ENCODE data around the gene GAREM1. TPM values are rescaled to one million over a fixed set of nuclear protein-coding genes. Genes with fewer than 3 reads are reported as not detected.

Gene GAREM1
- total and polyA plus RNA-seq, 7 donors = 2.3 to 10.3 (median 7.2) TPM

DNA sequence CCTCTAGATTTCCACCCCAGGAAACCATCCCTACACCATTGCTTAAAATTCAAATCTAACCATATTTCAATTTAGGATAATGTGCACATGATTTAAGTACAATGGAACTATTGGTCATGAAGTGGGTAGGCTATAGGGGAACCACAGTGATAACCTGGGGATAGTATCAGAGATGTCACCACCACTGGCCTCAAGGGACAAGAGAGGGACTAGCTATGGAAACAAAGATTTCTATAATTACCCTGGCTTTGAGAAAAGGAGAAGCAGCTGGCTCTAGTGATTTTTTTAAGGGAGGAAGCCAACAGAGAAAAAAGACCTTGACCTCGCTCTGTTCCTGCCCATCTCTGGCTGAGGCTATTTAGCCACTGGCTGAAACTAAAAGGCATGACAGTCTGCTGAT lies 148.9 kb downstream of the GAREM1 start:
- Histone ChIP-seq H3K9me3 (no peaks in the 10 kb centered on the region), H3K27me3 (ENCODE audit: insufficient read depth in 3 of 3, low read length in 2 of 3) (no peaks in the 10 kb centered on the region), H3K36me3 (ENCODE audit: insufficient read depth in 1 of 2, low read depth in 1 of 2) (no peaks in the 10 kb centered on the region), H3K4me1 (peaks cover 7% of the 10 kb centered on the region), H3K4me3 (no peak overlapping the region), H3K27ac (no peak overlapping the region)
- DNase-seq (no peak), ATAC-seq (no peak)
- intact Hi-C loops (cut with DNase I) = no loop called here
- WGBS, 3 donors = 73 to 81% (median 75%) methylated on average over 1 of the region's 1 CpG
- TF ChIP-seq, protein P1, sequence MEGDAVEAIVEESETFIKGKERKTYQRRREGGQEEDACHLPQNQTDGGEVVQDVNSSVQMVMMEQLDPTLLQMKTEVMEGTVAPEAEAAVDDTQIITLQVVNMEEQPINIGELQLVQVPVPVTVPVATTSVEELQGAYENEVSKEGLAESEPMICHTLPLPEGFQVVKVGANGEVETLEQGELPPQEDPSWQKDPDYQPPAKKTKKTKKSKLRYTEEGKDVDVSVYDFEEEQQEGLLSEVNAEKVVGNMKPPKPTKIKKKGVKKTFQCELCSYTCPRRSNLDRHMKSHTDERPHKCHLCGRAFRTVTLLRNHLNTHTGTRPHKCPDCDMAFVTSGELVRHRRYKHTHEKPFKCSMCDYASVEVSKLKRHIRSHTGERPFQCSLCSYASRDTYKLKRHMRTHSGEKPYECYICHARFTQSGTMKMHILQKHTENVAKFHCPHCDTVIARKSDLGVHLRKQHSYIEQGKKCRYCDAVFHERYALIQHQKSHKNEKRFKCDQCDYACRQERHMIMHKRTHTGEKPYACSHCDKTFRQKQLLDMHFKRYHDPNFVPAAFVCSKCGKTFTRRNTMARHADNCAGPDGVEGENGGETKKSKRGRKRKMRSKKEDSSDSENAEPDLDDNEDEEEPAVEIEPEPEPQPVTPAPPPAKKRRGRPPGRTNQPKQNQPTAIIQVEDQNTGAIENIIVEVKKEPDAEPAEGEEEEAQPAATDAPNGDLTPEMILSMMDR (IDR thresholded peaks at IDR 0.05) = no peak

DNA sequence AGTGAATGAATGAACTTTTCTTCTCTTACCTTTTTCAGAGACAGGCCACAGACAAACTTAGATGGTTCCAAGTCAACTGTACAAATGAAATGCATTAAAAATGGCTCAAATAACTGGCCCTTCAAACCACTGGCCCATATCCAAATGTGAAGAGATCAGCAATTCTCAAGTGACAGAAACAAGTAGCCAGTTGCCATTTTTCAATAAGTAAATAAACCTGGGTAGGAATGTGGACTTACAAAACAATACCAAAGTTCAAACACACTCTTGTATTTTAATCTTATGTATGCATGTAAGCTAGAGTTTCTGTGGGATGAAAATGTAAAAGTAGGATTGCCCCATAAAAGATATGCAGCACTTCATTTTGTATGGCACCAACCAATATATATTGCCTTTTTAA lies 151.6 kb downstream of the GAREM1 start:
- intact Hi-C loops (cut with DNase I) = loop anchor here in 1 of 2 donors (10.0 kb wide), 1 partner anchor 56 kb away; no protein-coding TSS in a partner anchor
- ATAC-seq (no peak), DNase-seq (no peak)
- H3K9me3 ChIP-seq = no peaks in the 10 kb centered on the region
- H3K36me3 ChIP-seq (ENCODE audit: insufficient read depth in 1 of 2, low read depth in 1 of 2) = no peaks in the 10 kb centered on the region
- no peak overlapping the region for H3K27ac ChIP-seq
- H3K4me1 ChIP-seq = peaks cover 7% of the 10 kb centered on the region
- H3K27me3 ChIP-seq (ENCODE audit: insufficient read depth in 3 of 3, low read length in 2 of 3) = no peaks in the 10 kb centered on the region
- no peak overlapping the region for H3K4me3 ChIP-seq
- TF ChIP-seq, protein P1 (IDR thresholded peaks at IDR 0.05) = no peak

DNA sequence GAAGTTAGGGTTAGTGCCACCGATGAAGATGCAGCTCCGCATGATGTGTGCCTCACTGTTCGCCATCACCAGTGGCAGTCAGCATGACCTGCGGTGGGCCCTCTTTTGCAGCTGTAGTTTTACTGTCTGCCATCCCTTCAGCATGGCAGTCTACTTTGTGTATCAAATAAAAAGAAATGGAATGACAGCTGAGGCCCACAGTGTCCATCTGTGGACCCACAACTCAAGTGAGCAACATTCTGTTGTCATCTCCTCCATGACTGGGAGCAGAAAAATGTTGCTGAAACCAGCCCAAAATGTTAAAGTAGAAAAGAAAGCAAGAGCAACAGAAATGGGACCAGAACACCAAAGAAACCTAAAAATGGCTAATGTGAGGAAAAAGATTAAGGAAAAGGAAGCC lies 152.1 kb downstream of the GAREM1 start:
- Histone ChIP-seq H3K27me3 (ENCODE audit: insufficient read depth in 3 of 3, low read length in 2 of 3) (no peaks in the 10 kb centered on the region), H3K4me1 (peaks cover 7% of the 10 kb centered on the region), H3K36me3 (ENCODE audit: insufficient read depth in 1 of 2, low read depth in 1 of 2) (no peaks in the 10 kb centered on the region), H3K27ac (no peak overlapping the region), H3K9me3 (no peaks in the 10 kb centered on the region), H3K4me3 (no peak overlapping the region)
- intact Hi-C loops (cut with DNase I) = loop anchor here in 1 of 2 donors (10.0 kb wide), 1 partner anchor 56 kb away; no protein-coding TSS in a partner anchor
- TF ChIP-seq, protein P1 (IDR thresholded peaks at IDR 0.05) = no peak
- DNase-seq (no peak), ATAC-seq (no peak)
- 73 to 91% (median 77%) methylated on average over 4 of the region's 4 CpGs for WGBS, 3 donors

- Histone ChIP-seq H3K4me1 (peaks cover 7% of the 10 kb centered on the region), H3K36me3 (ENCODE audit: insufficient read depth in 1 of 2, low read depth in 1 of 2) (no peaks in the 10 kb centered on the region), H3K27me3 (ENCODE audit: insufficient read depth in 3 of 3, low read length in 2 of 3) (no peaks in the 10 kb centered on the region), H3K4me3 (no peak overlapping the region), H3K27ac (peak overlapping the region; percentile 12), H3K9me3 (no peaks in the 10 kb centered on the region)
- DNase-seq (no peak), ATAC-seq (peak in 3 of 4 donors; percentile 27 to 52 (median 46))
- intact Hi-C loops (cut with DNase I) = loop anchor here in 1 of 2 donors (10.0 kb wide), 1 partner anchor 57 kb away; no protein-coding TSS in a partner anchor
- WGBS, 3 donors = 28 to 46% (median 31%) methylated on average over 4 of the region's 4 CpGs
- TF ChIP-seq, protein P1 (IDR thresholded peaks at IDR 0.05) = no peak
Observed at GRCh38 chr18:32317651-32318050, 153.0 kb downstream of the GAREM1 start.

DNA sequence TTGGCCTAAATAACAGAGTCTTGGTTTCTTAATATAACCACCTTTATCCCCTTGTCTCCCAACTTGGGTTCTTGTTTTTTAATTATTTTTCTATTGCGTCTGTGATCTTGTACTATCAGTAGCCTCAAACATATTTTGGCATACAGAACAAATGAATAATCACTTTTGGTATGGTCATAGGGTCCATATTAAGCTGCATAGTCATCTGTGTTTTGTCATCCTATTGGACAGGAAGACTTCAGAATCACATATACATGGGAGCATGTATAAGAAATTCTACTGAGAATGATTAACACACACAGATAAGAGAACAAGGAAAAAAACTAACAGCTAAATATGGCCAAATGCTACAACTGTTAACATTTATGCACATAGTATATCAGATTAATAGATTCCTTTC lies 154.8 kb downstream of the GAREM1 start:
- intact Hi-C loops (cut with DNase I) = loop anchor here in 1 of 2 donors (10.0 kb wide), 1 partner anchor 59 kb away; no protein-coding TSS in a partner anchor
- H3K27ac ChIP-seq = no peak overlapping the region
- no peaks in the 10 kb centered on the region for H3K36me3 ChIP-seq (ENCODE audit: insufficient read depth in 1 of 2, low read depth in 1 of 2)
- no peak overlapping the region for H3K4me3 ChIP-seq
- no peaks in the 10 kb centered on the region for H3K9me3 ChIP-seq
- ATAC-seq (no peak), DNase-seq (no peak)
- no peaks in the 10 kb centered on the region for H3K27me3 ChIP-seq (ENCODE audit: insufficient read depth in 3 of 3, low read length in 2 of 3)
- peaks cover 7% of the 10 kb centered on the region for H3K4me1 ChIP-seq
- TF ChIP-seq, protein P1 (IDR thresholded peaks at IDR 0.05) = no peak
- 88 to 94% (median 93%) methylated on average over 1 of the region's 1 CpG for WGBS, 3 donors

Data from psoas muscle (tissue), 8 donors.